GM23338 (cell line): Measurements from ENCODE around the gene ANKRD65. TPM values are rescaled to one million over a fixed set of nuclear protein-coding genes. Genes with fewer than 3 reads are reported as not detected.

Experiments
- ATAC-seq: fragments of 200-7000 bp; cut with Tn5 transposase; 3 replicates; pipeline ENCODE4 v1.9.1; 2020
- DNase-seq: peaks from one replicate; pipeline ENCODE4 v3.0.0-alpha.2; 2015; ENCODE audit warnings: low spot score
- H2AFZ ChIP-seq: fragments of 200-600 bp; sonication (generic); 2 replicates; pipeline ENCODE4 v1.8.0; 2016; ENCODE audit warnings: antibody characterized with exemption, mild to moderate bottlenecking, moderate library complexity
- H3F3A ChIP-seq: fragments of 200-600 bp; sonication (generic); replicated peaks from 2 replicates; pipeline ENCODE4 v1.8.0; 2017; ENCODE audit warnings: antibody characterized with exemption, mixed run types, low read depth
- H3K27ac ChIP-seq: fragments of 200-600 bp; sonication (generic); 2 replicates; pipeline ENCODE4 v1.6.1; 2016; ENCODE audit warnings: low read depth
- H3K27me3 ChIP-seq: fragments of 200-600 bp; sonication (generic); 2 replicates; pipeline ENCODE4 v1.8.0; 2016; ENCODE audit warnings: mild to moderate bottlenecking, mixed run types, moderate library complexity; ENCODE audit not compliant: insufficient read depth
- H3K36me3 ChIP-seq: fragments of 200-600 bp; sonication (generic); 2 replicates; pipeline ENCODE4 v1.8.0; 2016; ENCODE audit warnings: mild to moderate bottlenecking; ENCODE audit not compliant: insufficient read depth
- H3K4me1 ChIP-seq: fragments of 200-600 bp; sonication (generic); 2 replicates; pipeline ENCODE4 v1.8.0; 2016; ENCODE audit warnings: mild to moderate bottlenecking, moderate library complexity; ENCODE audit not compliant: insufficient read depth
- H3K4me2 ChIP-seq: fragments of 200-600 bp; sonication (generic); 2 replicates; pipeline ENCODE4 v1.7.1; 2017; ENCODE audit warnings: mixed run types
- H3K4me3 ChIP-seq: fragments of 200-600 bp; sonication (generic); 2 replicates; pipeline ENCODE4 v1.6.1; 2016; ENCODE audit warnings: mixed run types
- H3K79me2 ChIP-seq: fragments of 200-600 bp; sonication (generic); replicated peaks from 2 replicates; pipeline ENCODE4 v1.8.0; 2017; ENCODE audit warnings: mild to moderate bottlenecking; ENCODE audit not compliant: insufficient read depth
- H3K9me2 ChIP-seq: fragments of 200-600 bp; sonication (generic); 2 replicates; pipeline ENCODE4 v1.8.0; 2017; ENCODE audit not compliant: insufficient read depth
- H4K20me1 ChIP-seq: fragments of 200-600 bp; sonication (generic); replicated peaks from 2 replicates; pipeline ENCODE4 v1.8.0; 2017; ENCODE audit warnings: mild to moderate bottlenecking; ENCODE audit not compliant: insufficient read depth
- H3K27ac Mint-ChIP-seq: 2 replicates; pipeline ENCODE4 v1.8.0; 2020; ENCODE audit warnings: inconsistent platforms, mild to moderate bottlenecking, moderate library complexity, mixed read lengths
- H3K27me3 Mint-ChIP-seq: 3 replicates; pipeline ENCODE4 v1.8.0; 2022; ENCODE audit warnings: low read depth, mild to moderate bottlenecking, moderate library complexity, mixed read lengths, inconsistent platforms; ENCODE audit not compliant: insufficient read depth, poor library complexity
- H3K36me3 Mint-ChIP-seq: 3 replicates; pipeline ENCODE4 v1.8.0; 2021; ENCODE audit warnings: low read depth, mild to moderate bottlenecking, inconsistent platforms, moderate library complexity, mixed read lengths
- H3K4me1 Mint-ChIP-seq: 3 replicates; pipeline ENCODE4 v1.8.0; 2020; ENCODE audit warnings: mild to moderate bottlenecking, inconsistent platforms, mixed read lengths
- H3K4me3 Mint-ChIP-seq: 3 replicates; pipeline ENCODE4 v1.8.0; 2021; ENCODE audit warnings: moderate library complexity, mild to moderate bottlenecking, inconsistent platforms, mixed read lengths
- H3K9me3 Mint-ChIP-seq: 3 replicates; pipeline ENCODE4 v1.8.0; 2020; ENCODE audit warnings: moderate library complexity, mild to moderate bottlenecking, inconsistent platforms, mixed read lengths
- EZH2 ChIP-seq: fragments of 200-600 bp; sonication (generic); IDR thresholded peaks from one replicate; pipeline ENCODE4 v1.8.0; 2017; ENCODE audit warnings: antibody characterized with exemption, mild to moderate bottlenecking, low read depth; ENCODE audit not compliant: unreplicated experiment
- ZNF114 ChIP-seq: fragments of 250-450 bp; sonication (Bioruptor Pico); IDR thresholded peaks from 2 replicates; pipeline ENCODE4 v1.5.0; 2020; ENCODE audit warnings: mild to moderate bottlenecking, moderate library complexity
- ZNF462 ChIP-seq: fragments of 250-450 bp; sonication (Bioruptor Pico); IDR thresholded peaks from 2 replicates; pipeline ENCODE4 v1.5.0; 2020; ENCODE audit warnings: mild to moderate bottlenecking, moderate library complexity
- polyA plus RNA-seq: library from polyadenylated mRNA; unstranded; fragments of >200 nt; fragmentation: Nextera tagmentation; extraction: Ambion mirVana; gene quantifications from 2 replicates; pipeline ENCODE4 v1.2.1, GENCODE V29; 2016
- total RNA-seq: library from RNA; depleted of rRNA; stranded (reverse); fragments of >200 nt; shearing (Covaris generic); gene quantifications from 2 replicates; pipeline ENCODE4 v1.2.3, GENCODE V29; 2014
- TF ChIP-seq, protein P1 (sequence below): IDR thresholded peaks from 2 replicates; pipeline ENCODE4 v1.6.1; 2016; ENCODE audit warnings: antibody characterized with exemption

Gene ANKRD65
- total and polyA plus RNA-seq, 2 experiments from 2014 or later: 1.6 to 1.7 TPM

GRCh38 chr1:1395166-1395565 is 25.9 kb downstream of the ANKRD65 start:
- ATAC-seq (no peak), DNase-seq (no peak)
- Histone ChIP-seq H3K4me2 (no peak overlapping the region), H3K36me3 (peaks cover 63% of the 10 kb centered on the region), H3F3A (peaks cover 52% of the 10 kb centered on the region), H3K4me3 (no peak overlapping the region), H3K4me1 (peaks cover 7% of the 10 kb centered on the region; the same call in 1 of the 2 replicates), H4K20me1 (peaks cover 38% of the 10 kb centered on the region), H2AFZ (no peak overlapping the region), H3K27ac (no peak overlapping the region), H3K27me3 (no peaks in the 10 kb centered on the region), H3K79me2 (peaks cover 70% of the 10 kb centered on the region), H3K9me2 (no peaks in the 10 kb centered on the region)
- no peaks in the 10 kb centered on the region for H3K9me3 Mint-ChIP-seq
- H3K36me3 Mint-ChIP-seq: peaks cover 80% of the 10 kb centered on the region
- H3K27ac Mint-ChIP-seq: no peak overlapping the region
- H3K4me1 Mint-ChIP-seq: peaks cover 5% of the 10 kb centered on the region
- no peak for TF ChIP-seq EZH2
- TF ChIP-seq, protein P1, sequence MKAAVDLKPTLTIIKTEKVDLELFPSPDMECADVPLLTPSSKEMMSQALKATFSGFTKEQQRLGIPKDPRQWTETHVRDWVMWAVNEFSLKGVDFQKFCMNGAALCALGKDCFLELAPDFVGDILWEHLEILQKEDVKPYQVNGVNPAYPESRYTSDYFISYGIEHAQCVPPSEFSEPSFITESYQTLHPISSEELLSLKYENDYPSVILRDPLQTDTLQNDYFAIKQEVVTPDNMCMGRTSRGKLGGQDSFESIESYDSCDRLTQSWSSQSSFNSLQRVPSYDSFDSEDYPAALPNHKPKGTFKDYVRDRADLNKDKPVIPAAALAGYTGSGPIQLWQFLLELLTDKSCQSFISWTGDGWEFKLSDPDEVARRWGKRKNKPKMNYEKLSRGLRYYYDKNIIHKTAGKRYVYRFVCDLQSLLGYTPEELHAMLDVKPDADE: no peak
- no peak for TF ChIP-seq ZNF462 (CRISPR knock-in tag)
- H3K4me3 Mint-ChIP-seq: no peak overlapping the region
- peaks cover 8% of the 10 kb centered on the region for H3K27me3 Mint-ChIP-seq

- peaks cover 3% of the 10 kb centered on the region; the same call in 2 of the 3 replicates for H3K4me1 Mint-ChIP-seq
- Histone ChIP-seq H4K20me1 (peaks cover 36% of the 10 kb centered on the region), H3K27ac (no peak overlapping the region), H3K9me2 (no peaks in the 10 kb centered on the region), H3K36me3 (peaks cover 73% of the 10 kb centered on the region), H2AFZ (no peak overlapping the region), H3K4me2 (no peak overlapping the region), H3K27me3 (no peaks in the 10 kb centered on the region), H3K4me1 (0 out of 2 replicates have a peak, but pooled peaks cover 6% of the 10 kb centered on the region), H3K79me2 (peaks cover 63% of the 10 kb centered on the region), H3K4me3 (no peak overlapping the region), H3F3A (peaks cover 47% of the 10 kb centered on the region)
- ATAC-seq (no peak), DNase-seq (no peak)
- H3K9me3 Mint-ChIP-seq: no peaks in the 10 kb centered on the region
- peaks cover 4% of the 10 kb centered on the region for H3K27me3 Mint-ChIP-seq
- TF ChIP-seq ZNF114 (CRISPR knock-in tag) (no peak), EZH2 (no peak)
- H3K27ac Mint-ChIP-seq: no peak overlapping the region
- H3K36me3 Mint-ChIP-seq: peaks cover 86% of the 10 kb centered on the region
- H3K4me3 Mint-ChIP-seq: no peak overlapping the region
These were observed 27.0 kb downstream of the ANKRD65 start for GRCh38 chr1:1394116-1394515.
